Lower leg skin (tissue), 3 donors: Measurements from ENCODE around the gene PODXL2.

Source experiments
- POLR2A ChIP-seq, 2 donors: fragments of 450-650 bp; IDR thresholded peaks; one replicate each; pipeline ENCODE4 v1.6.1; 2016 to 2017; ENCODE audit warnings: antibody characterized with exemption in 2 of 2, mild to moderate bottlenecking in 1 of 2, moderate library complexity in 1 of 2
- TF ChIP-seq, protein P1 (sequence below), 3 donors: fragments of 450-650 bp; IDR thresholded peaks; one replicate each; pipeline ENCODE4 v1.5.1; 2016; ENCODE audit warnings: antibody characterized with exemption in 3 of 3, mild to moderate bottlenecking in 3 of 3, moderate library complexity in 2 of 3

DNA sequence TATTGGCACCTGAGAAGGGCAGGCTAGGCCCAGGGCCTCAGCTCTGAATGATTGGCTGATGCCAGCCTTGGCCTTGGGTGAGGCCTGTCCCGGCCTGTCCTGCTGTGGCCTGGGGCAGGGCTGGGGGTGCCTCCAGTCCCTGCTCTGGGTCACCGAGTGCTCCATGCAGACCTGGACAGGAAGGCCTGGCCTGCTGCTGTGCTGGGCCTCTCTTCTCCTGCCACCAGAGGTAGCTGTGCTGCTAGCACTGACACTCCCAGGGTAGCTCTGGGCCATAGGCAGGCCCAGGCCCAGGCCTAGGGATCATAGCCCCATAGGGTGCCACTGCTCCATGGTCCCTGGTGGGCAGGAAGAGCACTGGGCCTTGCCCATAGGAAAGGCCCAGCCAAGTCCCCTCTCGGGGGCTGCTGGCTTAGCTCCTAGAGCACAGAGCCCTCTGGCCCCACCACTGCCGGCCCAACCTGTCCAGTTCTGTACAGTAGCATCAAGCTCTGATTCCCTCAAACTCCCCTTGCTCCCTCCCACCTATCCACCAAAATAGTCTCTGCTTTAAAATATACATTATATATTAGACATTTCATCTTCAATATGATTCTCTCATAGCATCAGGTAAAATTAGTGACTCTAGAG lies 62.0 kb downstream of the PODXL2 start:
- TF ChIP-seq, protein P1, sequence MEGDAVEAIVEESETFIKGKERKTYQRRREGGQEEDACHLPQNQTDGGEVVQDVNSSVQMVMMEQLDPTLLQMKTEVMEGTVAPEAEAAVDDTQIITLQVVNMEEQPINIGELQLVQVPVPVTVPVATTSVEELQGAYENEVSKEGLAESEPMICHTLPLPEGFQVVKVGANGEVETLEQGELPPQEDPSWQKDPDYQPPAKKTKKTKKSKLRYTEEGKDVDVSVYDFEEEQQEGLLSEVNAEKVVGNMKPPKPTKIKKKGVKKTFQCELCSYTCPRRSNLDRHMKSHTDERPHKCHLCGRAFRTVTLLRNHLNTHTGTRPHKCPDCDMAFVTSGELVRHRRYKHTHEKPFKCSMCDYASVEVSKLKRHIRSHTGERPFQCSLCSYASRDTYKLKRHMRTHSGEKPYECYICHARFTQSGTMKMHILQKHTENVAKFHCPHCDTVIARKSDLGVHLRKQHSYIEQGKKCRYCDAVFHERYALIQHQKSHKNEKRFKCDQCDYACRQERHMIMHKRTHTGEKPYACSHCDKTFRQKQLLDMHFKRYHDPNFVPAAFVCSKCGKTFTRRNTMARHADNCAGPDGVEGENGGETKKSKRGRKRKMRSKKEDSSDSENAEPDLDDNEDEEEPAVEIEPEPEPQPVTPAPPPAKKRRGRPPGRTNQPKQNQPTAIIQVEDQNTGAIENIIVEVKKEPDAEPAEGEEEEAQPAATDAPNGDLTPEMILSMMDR (IDR thresholded peaks at IDR 0.05), result no peak
- TF ChIP-seq POLR2A (IDR thresholded peaks at IDR 0.05), result no peak
